HG02870 (cell line): ENCODE results near the gene IFIT1.
"Not testable (repeated sequence)": the region's sequence is repeated elsewhere in the genome, so short reads cannot be mapped to it uniquely, and the experiment has no call there.

Experiments used
- ATAC-seq: cut with Tn5 transposase; IDR thresholded peaks from one replicate; pipeline ENCODE4 v1.9.1; 2021; ENCODE audit warnings: mild to moderate bottlenecking, moderate library complexity; ENCODE audit not compliant: unreplicated experiment

The IFIT1 gene

DNA sequence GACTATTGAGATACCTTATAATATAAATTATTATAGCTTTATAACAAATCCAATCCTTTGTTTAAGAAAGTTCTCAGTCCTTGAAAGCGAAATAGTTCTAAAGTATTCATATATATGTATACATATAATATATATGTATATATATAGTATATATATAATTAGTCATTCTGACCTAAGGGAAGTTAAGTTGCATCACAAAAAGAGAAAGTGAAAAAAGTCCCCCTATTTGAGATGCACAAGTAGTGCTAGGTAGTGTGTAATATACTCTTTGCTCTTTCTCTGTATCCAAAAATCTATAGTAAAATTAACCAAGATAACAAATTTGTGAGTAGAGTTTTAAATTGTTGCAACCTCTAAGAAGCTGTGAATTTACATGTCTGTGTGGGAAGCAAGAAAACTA lies 27.9 kb upstream of the IFIT1 start:
- no peak for ATAC-seq

DNA sequence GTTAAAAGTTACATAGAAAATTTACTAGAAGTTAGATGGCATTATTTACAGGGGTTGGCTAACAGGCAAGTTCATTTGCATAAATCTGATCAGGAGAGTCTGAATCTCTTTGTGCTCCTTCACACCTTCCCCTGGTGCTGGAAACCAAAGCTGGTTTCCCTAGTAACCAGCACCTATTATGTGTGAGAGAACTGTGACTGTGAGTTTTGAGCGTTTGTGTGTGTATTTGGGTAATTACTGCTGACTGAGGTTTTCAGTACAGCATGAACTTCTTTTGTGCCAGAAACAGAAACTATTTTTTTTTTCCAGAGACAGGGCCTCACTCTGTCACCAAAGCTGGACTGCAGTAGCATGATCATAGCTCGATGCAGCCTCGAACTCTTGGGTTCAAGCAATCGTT lies 24.9 kb upstream of the IFIT1 start:
- ATAC-seq, result peak; percentile 66

DNA sequence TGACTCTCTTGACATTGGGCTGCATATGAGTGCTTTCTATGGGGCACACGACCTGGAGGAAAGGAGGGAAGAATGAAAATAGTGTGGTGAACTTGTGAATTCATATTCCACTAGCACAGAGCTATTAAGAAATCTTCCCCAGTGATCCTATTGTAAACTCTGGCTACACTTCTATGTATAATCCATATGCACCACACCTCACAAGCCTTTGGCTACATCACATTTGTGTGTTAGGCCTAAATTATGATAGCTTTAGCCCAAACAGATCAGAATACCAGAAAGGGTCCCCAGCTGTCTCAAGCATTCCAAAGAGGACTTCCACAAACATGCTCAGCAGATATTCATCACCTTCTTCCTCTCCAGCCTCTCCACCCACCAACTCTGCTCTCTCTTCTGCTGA lies 24.3 kb upstream of the IFIT1 start:
- ATAC-seq, result no peak

DNA sequence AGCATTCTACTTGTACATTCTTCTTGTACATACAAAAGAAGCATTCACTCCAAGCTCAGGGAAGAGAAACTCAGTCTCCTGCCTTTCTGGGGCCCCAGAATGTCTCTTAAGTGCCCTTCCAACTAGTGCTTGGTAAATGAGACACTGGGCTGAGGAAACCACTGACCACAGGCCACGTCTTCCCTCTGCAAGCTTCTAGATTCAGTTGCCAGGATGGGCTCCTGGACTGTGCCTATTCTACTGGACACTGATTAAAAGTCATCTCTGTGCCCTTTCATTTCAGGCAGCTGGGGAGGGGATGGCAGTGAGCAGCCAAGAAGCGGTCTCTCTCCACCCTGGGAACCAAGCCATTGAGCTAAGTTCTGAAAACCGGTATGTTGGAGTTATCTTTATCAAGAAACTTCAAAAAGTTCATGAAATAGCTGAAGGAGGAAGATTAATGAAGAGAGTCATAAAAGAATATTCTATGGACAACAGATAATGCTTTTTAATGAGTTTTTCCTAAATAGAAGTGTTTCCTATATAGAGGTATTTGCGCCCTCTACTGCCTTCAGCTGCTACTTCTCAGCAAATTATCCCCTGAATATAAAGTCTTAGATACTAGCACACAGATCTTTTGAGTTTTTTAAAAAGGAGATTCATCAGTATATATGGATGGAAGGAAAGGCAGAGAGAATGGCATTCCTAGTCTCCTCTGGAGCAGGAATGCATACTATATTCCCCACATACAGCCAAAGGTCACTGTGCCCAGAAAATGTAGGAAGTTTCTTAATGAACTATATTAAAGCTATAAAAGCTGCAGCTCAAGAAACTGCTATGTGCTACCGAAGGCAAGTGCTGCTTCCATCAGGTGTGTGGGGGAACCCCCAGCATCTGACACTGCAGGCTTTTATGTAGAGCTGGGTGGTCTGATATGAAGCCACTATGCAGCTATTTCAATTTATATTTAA lies 23.0 kb upstream of the IFIT1 start:
- no peak for ATAC-seq

DNA sequence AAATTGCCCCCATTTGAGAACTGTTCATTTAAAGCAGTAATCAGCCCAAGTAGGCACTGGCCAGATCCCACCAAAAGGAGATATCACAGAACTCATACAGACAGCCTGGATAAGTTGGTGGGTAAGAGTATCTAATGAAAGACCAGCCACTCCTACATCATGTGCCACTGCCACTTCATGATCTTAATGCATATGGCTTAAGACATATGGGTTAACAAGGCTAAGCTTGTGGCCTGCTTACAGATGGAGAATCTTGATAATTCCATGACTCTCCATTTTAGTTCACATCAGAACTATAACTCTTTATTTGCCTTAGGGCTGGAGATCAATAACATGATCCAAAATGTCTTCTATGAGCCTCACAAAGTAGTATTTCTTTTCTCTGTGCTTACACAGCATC lies 21.3 kb upstream of the IFIT1 start:
- no peak for ATAC-seq

DNA sequence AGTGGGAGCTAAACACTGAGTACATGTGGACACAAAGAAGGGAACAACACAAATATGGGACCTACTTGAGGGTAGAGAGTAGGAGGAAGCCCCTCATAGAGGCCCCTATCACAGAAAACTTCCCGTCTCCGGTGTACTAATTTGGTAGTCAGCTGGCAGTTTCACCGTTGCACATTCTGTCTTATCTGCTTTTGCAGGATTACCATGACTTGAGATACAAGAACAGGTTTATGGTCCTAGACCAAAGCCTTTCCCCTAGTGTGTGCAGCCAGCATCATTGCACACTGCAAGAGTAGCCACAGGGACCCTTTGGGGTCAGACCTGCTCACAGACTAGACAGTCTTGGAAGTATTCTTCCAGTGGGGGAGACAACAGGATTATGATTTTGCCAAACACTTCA lies 20.4 kb upstream of the IFIT1 start:
- ATAC-seq, result no peak

DNA sequence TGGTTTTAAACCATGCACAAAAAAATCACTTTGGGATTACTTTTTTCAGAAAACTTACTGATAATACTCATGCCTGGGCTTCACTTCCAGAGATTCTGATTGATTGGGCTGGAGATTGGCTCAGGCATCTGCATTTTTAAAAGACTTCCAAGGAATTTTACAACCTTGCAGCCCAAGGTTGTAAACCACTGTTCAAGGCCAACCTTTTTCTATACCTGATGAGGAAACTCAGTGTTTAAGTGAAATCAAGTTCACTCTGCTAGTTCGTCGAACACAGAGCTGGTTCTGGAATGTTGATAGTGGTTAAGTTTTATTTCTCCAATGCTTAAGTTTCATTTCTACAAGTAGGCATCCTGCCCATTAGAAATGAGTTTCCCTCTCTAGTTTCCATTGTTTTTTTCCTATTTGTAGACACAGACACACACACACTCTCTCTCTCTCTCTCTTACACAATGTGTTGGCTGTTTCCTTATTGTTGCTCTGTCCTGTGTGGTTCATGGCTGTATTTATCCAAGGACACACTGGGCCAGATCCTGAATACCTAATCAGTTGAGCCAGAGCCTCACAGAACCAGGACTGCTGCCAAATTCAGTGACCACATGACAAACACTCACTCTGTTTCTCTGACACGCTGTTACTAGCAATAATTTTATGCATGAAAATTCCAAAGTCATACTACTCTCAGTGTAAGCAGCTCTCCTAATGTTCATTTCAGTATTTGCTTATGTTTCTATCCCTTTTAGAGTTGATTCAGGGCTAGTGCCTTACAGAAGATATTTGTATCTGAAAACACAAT lies 18.3 kb upstream of the IFIT1 start:
- ATAC-seq, result no peak

DNA sequence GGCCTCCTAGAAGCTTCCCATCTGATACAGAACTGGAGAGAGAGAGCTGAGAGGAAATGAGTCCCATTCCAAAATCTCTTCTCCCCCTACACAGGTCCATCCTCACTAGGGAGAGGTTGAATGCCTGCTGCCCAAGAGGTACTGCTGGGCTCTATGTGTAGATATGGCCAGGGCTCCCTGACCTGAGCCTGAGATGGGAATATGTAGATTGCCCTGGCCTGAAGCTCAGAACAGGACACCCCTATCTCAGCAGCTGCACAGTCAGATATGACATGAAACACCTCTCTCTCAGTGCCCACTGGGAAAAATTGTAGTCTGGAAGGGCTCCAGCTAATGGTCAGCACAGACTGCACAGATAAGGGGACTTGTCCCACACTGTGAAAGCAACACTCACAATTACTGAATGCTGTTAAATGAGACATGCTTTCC lies 17.7 kb upstream of the IFIT1 start:
- no peak for ATAC-seq

DNA sequence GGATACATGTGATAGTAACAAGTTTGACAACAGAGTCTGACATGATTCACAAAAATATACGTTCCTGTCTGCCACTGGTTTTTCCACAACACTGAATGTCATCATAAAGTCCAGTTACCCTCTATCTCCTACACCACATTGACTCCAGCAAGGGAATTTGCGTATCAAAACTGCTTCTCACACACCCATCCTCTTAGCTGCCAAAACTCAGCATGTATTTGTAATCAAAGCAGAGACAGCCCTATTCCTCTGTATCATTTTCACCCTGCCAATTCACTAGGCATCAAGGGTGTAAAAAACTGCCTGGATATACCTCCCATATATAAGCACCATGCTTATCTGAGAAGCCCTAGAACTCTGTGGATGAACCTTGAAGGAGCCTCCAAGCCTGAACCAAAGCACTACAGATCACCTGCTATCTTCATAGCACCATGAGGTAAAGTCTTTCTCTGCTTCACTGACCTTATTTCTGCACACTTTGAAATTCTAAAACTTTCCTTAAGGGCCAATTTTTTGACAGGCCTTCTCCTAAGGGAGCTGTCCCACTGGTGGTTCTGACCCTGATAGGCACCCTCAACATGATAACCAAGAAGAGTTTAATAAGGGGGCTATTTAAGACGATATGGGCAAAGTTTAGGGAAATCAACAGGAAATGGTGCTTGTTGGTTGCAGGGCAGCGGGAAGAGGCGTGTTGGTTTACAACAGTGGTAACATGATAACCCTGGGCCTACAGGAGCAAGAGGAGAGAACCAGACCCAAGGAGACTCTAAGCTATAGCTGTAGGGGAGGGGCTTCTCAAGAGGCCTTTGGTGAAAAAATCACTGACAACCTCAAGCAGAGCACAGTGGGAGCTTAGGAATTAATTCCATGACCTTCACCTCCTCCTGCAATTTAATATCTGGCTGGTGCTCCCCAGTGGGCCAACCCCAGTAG lies 14.5 kb upstream of the IFIT1 start, which contains the start of gene IFIT1B:
TSS of gene IFIT1B (plus strand) at position 352 of the 933 bp plus-strand sequence. CDS start at position 432, 80 bp downstream.
- ATAC-seq, result no peak

DNA sequence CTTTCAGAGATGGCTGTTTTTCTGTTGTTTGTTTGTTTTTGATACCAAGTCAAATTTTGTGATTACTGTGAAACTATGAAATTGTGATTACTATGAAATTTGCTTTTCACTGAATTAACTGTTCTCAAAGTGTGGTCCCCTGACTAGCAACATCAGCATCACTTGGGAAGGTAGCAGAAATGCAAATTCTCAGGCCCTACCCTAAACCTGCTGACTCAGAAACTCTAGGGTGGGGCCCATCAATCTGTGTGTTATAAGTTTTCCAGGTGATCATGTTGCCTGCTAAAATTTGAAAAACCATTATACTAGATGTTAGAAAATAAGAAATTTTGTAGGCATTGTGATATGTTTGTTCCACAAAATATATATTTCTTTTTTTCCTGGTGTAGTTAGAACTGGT lies 13.3 kb upstream of the IFIT1 start:
- no peak for ATAC-seq

DNA sequence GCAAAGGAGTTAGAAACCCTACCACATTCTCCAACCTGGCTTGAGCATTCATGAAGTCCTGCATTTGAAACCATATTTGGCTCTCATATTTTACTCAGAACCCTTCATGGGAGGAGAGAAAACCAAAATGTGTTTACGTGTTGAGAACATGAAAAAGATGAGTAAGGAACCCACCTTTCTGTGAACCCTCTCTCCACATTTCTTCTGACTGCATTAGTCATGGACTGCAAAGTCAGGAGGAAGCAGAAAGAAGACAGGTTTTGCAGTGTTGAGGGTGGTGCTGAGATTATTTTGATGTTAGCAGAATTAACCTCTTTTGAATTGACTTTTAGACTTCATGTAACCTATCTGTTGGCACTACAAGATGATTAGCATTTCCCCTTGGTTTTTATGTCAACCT lies 9.7 kb upstream of the IFIT1 start:
- ATAC-seq, result no peak

DNA sequence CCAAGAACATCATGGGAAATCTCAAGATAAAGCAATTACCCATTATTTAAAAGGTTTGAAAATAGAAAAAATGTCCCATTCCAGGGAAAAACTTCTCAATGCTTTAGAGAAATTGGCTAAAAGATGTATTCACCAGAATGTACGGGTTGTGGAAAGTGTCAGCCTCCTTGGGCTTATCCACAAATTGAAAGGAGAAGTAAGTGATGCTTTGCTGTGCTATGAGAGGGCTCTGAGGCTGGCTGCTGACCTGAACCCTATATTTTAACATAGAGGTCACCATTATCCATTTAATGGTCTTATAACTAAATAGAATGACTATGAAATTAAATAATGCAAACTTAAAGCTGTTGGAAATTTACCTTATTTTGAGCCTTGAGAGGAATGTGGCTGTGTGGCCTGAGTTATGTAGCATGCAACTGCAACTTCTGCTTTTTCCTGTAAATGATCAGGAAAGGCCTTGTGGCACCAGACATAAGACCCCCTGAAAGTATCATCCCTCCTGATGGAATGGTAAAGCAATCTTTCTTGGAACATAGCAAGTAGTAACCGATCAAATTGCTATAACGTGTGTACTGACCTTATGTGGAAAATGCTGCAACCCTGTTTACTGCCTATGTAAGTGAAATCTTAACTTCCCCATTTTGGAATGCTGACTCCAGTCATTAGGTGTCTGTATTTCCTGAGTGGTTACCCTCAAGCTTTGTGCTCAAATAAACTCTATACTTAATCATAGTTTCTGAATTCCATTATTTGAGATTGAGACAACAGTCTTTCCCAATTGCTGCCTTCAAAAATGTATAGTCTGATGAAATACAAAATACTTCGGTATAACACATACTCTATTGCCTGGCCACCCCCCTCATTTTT lies 7.7 kb upstream of the IFIT1 start:
- no peak for ATAC-seq

DNA sequence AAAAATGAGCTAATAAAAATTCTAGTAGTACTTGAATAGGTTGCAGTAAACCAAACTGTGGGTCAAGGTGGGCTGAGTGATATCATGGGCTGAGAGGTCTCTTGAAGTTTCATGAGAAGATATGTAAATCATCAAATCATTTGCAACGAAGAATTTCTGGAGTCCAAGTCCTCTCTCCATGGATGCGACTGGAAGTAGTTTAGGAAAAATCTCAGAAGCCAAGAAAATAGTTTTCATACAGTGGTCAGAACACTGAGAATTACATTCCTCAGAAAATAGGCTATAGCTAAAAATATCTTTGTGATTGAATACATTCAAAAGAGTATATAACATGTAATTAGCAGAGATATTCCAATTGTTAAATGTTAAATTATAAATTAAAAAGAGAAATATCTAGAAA lies 3.6 kb upstream of the IFIT1 start:
- no peak for ATAC-seq

DNA sequence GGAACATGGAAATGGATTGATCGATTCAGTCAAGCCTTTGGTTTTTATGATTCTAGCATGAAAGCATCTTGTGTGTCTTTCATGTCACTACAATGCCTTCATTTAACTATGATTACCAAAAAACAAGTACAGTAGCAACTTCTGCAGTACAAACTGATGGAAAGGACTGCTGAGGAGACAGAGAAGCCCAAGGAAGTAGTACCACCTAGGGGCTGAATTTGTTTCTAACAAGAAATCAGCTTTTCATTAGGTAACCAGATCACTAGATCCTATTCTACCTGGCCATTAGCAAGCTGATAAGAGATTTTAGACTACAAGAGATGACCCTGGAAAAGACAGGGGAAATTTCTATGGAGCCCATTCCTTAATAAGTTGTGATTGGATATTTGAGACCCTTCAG lies 3.2 kb upstream of the IFIT1 start:
- ATAC-seq, result no peak

DNA sequence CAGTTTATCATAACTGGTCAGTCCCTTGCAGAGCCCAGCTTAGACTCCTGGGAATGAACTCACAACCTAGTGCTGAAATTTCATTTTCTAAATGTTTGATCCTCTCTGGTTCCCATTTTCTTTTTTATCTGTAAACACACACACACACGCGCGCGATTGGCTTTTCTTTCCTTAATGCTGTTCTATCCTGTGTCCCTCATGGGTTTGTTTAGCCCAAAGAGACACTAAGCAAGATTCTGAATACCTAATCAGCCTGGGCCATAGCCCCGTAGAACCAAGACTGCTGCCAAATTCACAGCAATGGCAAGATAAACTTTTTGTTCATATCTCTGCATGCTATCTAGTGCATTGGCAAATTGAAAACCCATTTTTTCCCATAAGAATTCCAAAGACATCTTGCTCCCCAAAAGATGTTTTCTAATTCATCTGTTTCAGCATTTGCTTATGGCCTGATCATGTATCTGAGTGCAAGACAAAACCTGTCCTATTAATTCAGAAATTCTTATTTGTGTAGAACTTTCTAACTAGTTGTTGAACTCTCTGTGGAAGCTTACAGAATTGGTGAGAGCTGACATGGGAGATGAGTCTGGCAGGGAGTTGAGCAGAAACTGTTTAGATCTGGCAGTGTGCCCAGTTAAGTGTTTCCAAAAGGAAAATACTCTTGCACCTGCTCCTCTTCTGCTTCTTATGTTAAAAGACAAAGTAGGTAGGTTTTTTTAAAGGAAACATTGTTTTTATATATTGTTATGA lies 1.8 kb upstream of the IFIT1 start:
- no peak for ATAC-seq

DNA sequence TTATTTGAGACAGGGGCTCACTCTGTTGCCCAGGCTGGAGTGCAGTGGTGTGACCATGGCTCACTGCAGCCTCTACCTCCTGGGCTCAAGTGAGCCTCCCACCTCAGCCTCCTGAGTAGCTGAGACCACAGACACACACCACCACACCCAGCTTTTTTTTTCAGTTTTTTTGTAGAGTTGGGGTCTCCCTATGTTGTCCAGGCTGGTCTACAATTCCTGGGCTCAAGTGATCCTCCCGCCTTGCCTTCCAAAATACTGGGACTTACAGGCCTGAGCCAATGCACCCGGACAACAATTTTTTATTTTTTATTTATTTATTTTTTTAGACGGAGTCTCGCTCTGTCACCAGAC lies 1.2 kb upstream of the IFIT1 start:
- not testable (repeated sequence) for ATAC-seq

DNA sequence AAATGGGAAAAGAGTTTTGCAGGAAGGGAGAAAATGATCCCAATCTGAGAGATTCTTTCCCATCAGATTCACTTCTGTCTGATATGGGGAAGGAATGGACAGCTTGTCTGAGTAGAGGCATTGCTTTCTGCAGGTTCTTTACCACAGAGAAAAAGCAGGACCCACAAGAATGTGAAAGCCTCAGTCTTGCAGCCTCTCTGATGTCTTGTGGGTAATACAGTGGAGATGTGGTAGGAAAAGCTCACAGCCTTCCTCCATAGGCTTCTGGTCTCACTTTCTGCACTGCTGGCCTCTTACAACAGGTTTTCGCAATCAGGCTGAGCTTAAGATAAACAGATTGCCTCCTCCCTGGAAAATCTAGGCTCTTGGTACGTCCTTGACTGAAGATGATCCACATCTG lies 551 bp downstream of the IFIT1 start:
- ATAC-seq, result no peak

DNA sequence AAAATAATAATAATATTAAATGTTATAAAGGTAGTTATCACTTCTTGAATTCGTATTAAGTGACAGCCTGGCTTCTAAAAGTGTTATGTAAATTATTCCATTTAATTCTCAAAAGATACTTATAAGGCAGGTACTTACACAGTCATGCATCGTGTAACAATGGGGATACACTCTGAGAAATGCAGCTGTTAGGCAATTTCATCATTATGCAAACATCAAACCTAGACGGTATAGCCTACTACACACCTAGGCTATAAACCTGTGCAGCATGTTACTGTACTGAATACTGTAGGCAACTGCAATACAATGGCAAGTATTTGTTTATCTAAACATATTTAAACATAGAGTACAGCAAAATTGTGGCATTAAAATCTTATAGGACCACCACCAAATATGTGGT lies 1.5 kb downstream of the IFIT1 start:
- ATAC-seq, result no peak

DNA sequence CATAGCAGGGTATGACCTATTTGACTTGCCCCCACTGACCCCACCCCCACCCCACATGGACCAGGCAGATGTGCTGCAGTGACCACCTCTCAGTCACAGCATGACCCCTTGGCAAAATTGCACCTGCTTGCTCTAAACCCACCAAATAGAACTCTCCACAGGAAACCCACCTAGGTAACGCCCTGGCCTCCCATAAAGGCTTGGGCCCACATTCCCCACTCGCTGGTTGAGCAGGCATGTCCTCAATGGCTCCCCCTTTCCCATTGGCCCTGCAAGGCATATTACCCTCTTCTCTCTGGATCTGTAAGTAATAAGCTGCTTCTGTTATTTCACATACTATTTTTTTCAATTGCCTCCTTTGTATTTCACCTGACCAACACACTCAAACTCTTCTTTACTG lies 2.7 kb downstream of the IFIT1 start:
- ATAC-seq, result no peak
